Measurements from ENCODE around the gene DPP3. TPM values are rescaled to one million over a fixed set of nuclear protein-coding genes. Genes with fewer than 3 reads are reported as not detected.
"Not testable (repeated sequence)": the region's sequence is repeated elsewhere in the genome, so short reads cannot be mapped to it uniquely, and the experiment has no call there.

Gene DPP3
- total RNA-seq, 1 donor: 35.8 TPM

GRCh38 chr11:66541892-66542291 lies 61.7 kb downstream of the DPP3 start:
- DNase-seq (ENCODE audit: insufficient read length, low spot score, missing footprints): peak; percentile 68
- H3K36me3 ChIP-seq (ENCODE audit: insufficient read depth, low read length): peaks cover 16% of the 10 kb centered on the region
- peaks cover 20% of the 10 kb centered on the region for H3K4me1 ChIP-seq (ENCODE audit: insufficient read depth, low read length)
- no peak overlapping the region for H3K4me3 ChIP-seq (ENCODE audit: insufficient read depth, low read length)
- peaks cover 4% of the 10 kb centered on the region for H3K79me2 ChIP-seq (ENCODE audit: insufficient read depth, low read length)
- no peak overlapping the region for H2AFZ ChIP-seq (ENCODE audit: low read length)
- peaks cover 5% of the 10 kb centered on the region for H4K20me1 ChIP-seq (ENCODE audit: insufficient read depth, low read length)
- H3K4me2 ChIP-seq (ENCODE audit: insufficient read depth, low read length): no peak overlapping the region
- no peak for TF ChIP-seq CTCF (IDR thresholded peaks at IDR 0.05; ENCODE audit: extremely low read depth, low read depth, low read length)
- no peaks in the 10 kb centered on the region for H3K9me3 ChIP-seq (ENCODE audit: low read depth, low read length)
- peaks cover 5% of the 10 kb centered on the region for H3K27me3 ChIP-seq (ENCODE audit: insufficient read depth, low read length)
- no peak overlapping the region for H3K27ac ChIP-seq (ENCODE audit: low read depth, low read length)

- no peak overlapping the region for H2AFZ ChIP-seq (ENCODE audit: low read length)
- DNase-seq (ENCODE audit: insufficient read length, low spot score, missing footprints): peak; percentile 86
- peaks cover 5% of the 10 kb centered on the region for H4K20me1 ChIP-seq (ENCODE audit: insufficient read depth, low read length)
- H3K27ac ChIP-seq (ENCODE audit: low read depth, low read length): no peak overlapping the region
- H3K79me2 ChIP-seq (ENCODE audit: insufficient read depth, low read length): peaks cover 4% of the 10 kb centered on the region
- no peaks in the 10 kb centered on the region for H3K9me3 ChIP-seq (ENCODE audit: low read depth, low read length)
- peaks cover 5% of the 10 kb centered on the region for H3K27me3 ChIP-seq (ENCODE audit: insufficient read depth, low read length)
- H3K36me3 ChIP-seq (ENCODE audit: insufficient read depth, low read length): peaks cover 16% of the 10 kb centered on the region
- H3K4me1 ChIP-seq (ENCODE audit: insufficient read depth, low read length): peaks cover 20% of the 10 kb centered on the region
- H3K4me3 ChIP-seq (ENCODE audit: insufficient read depth, low read length): no peak overlapping the region
- no peak overlapping the region for H3K4me2 ChIP-seq (ENCODE audit: insufficient read depth, low read length)
- no peak for TF ChIP-seq CTCF (IDR thresholded peaks at IDR 0.05; ENCODE audit: extremely low read depth, low read depth, low read length)
Measured at GRCh38 chr11:66542362-66542761, 62.1 kb downstream of the DPP3 start.

- peaks cover 5% of the 10 kb centered on the region for H4K20me1 ChIP-seq (ENCODE audit: insufficient read depth, low read length)
- peak overlapping the region; percentile 7 for H3K4me3 ChIP-seq (ENCODE audit: insufficient read depth, low read length)
- H3K4me1 ChIP-seq (ENCODE audit: insufficient read depth, low read length): peaks cover 20% of the 10 kb centered on the region
- H3K36me3 ChIP-seq (ENCODE audit: insufficient read depth, low read length): peaks cover 16% of the 10 kb centered on the region
- H3K79me2 ChIP-seq (ENCODE audit: insufficient read depth, low read length): peaks cover 4% of the 10 kb centered on the region
- H3K27me3 ChIP-seq (ENCODE audit: insufficient read depth, low read length): peaks cover 13% of the 10 kb centered on the region
- H3K4me2 ChIP-seq (ENCODE audit: insufficient read depth, low read length): peak overlapping the region; percentile 60
- DNase-seq (ENCODE audit: insufficient read length, low spot score, missing footprints): peak; percentile 88
- H3K27ac ChIP-seq (ENCODE audit: low read depth, low read length): peak overlapping the region; percentile 15
- peak; percentile 44 for TF ChIP-seq CTCF (IDR thresholded peaks at IDR 0.05; ENCODE audit: extremely low read depth, low read depth, low read length)
- peak overlapping the region; percentile 47 for H2AFZ ChIP-seq (ENCODE audit: low read length)
- H3K9me3 ChIP-seq (ENCODE audit: low read depth, low read length): no peaks in the 10 kb centered on the region
Measured at GRCh38 chr11:66543263-66544107, 63.3 kb downstream of the DPP3 start.

- Histone ChIP-seq H2AFZ (ENCODE audit: low read length) (peak overlapping the region; percentile 62), H3K27me3 (ENCODE audit: insufficient read depth, low read length) (peaks cover 24% of the 10 kb centered on the region), H3K36me3 (ENCODE audit: insufficient read depth, low read length) (peaks cover 16% of the 10 kb centered on the region), H3K4me2 (ENCODE audit: insufficient read depth, low read length) (peak overlapping the region; percentile 91), H3K4me1 (ENCODE audit: insufficient read depth, low read length) (peaks cover 20% of the 10 kb centered on the region), H3K4me3 (ENCODE audit: insufficient read depth, low read length) (peak overlapping the region; percentile 85), H3K27ac (ENCODE audit: low read depth, low read length) (peak overlapping the region; percentile 55)
- not testable (repeated sequence) for H4K20me1 ChIP-seq (ENCODE audit: insufficient read depth, low read length); H3K79me2 ChIP-seq (ENCODE audit: insufficient read depth, low read length); H3K9me3 ChIP-seq (ENCODE audit: low read depth, low read length); DNase-seq (ENCODE audit: insufficient read length, low spot score, missing footprints)
Measured at GRCh38 chr11:66544952-66545351, 64.7 kb downstream of the DPP3 start.
